CD4-positive, alpha-beta T cell (primary cell): Measurements from ENCODE around the gene SH3RF3. TPM values are rescaled to one million over a fixed set of nuclear protein-coding genes. Genes with fewer than 3 reads are reported as not detected.

Experiments
- ATAC-seq: fragments of 200-7000 bp; cut with Tn5 transposase; one replicate; pipeline ENCODE4 v1.10.0; 2022; ENCODE audit warnings: mild to moderate bottlenecking; ENCODE audit not compliant: poor library complexity
- CTCF ChIA-PET: fragments of 350-600 bp; sonication (Branson Sonifier 250); formaldehyde crosslinking; loops from one replicate; lab custom pipeline; 2021; ENCODE audit warnings: antibody characterized with exemption, inconsistent platforms; lab: Charles Lee
- POLR2A ChIA-PET: fragments of 350-600 bp; sonication (Branson Sonifier 250); formaldehyde crosslinking; loops from one replicate; lab custom pipeline; 2021; ENCODE audit warnings: antibody characterized with exemption, inconsistent platforms; lab: Charles Lee
- DNase-seq, 14 experiments: peaks; one replicate each; pipeline ENCODE4 v3.0.0-alpha.2; 2013 to 2020; ENCODE audit warnings: mixed read lengths in 2 of 14
- H3K27ac ChIP-seq, 2 donors: one replicate each; pipeline versions ENCODE4 v1.5.1 to v1.7.0; 2013; ENCODE audit warnings: low read length in 2 of 2, low read depth in 1 of 2, mild to moderate bottlenecking in 1 of 2
- H3K27me3 ChIP-seq, 2 experiments: 1 replicate in 1 of 2; 2 replicates in 1 of 2; pipeline versions ENCODE4 v1.6.1 to v1.7.0; 2013; ENCODE audit warnings: low read length in 2 of 2, control low read depth in 1 of 2, mild to moderate bottlenecking in 1 of 2, moderate library complexity in 1 of 2; ENCODE audit not compliant: insufficient read depth in 2 of 2, control insufficient read depth in 1 of 2
- H3K36me3 ChIP-seq: one replicate; pipeline ENCODE4 v1.6.1; 2013; ENCODE audit warnings: low read length, control low read depth; ENCODE audit not compliant: insufficient read depth
- H3K4me1 ChIP-seq: one replicate; pipeline ENCODE4 v1.6.1; 2013; ENCODE audit warnings: low read length, control low read depth; ENCODE audit not compliant: insufficient read depth
- H3K4me3 ChIP-seq: one replicate; pipeline ENCODE4 v1.5.1; 2013; ENCODE audit warnings: mild to moderate bottlenecking, low read length, moderate library complexity
- H3K9me3 ChIP-seq, 2 experiments: 1 replicate in 1 of 2; 2 replicates in 1 of 2; pipeline versions ENCODE4 v1.6.1 to v1.7.0; 2013; ENCODE audit warnings: low read length in 2 of 2, mild to moderate bottlenecking in 2 of 2, control low read depth in 1 of 2, moderate library complexity in 1 of 2; ENCODE audit not compliant: control insufficient read depth in 1 of 2, insufficient read depth in 1 of 2
- H3K27ac Mint-ChIP-seq: one replicate; pipeline ENCODE4 v1.8.0; 2020; ENCODE audit warnings: mixed read lengths
- H3K27me3 Mint-ChIP-seq: one replicate; pipeline ENCODE4 v1.8.0; 2021; ENCODE audit warnings: mixed read lengths
- H3K36me3 Mint-ChIP-seq: one replicate; pipeline ENCODE4 v1.8.0; 2021; ENCODE audit warnings: low read depth, mixed read lengths
- H3K4me1 Mint-ChIP-seq: one replicate; pipeline ENCODE4 v1.8.0; 2021; ENCODE audit warnings: low read depth, mixed read lengths
- H3K4me3 Mint-ChIP-seq: one replicate; pipeline ENCODE4 v1.8.0; 2020; ENCODE audit warnings: mild to moderate bottlenecking, mixed read lengths
- H3K9me3 Mint-ChIP-seq: one replicate; pipeline ENCODE4 v1.8.0; 2020; ENCODE audit warnings: mixed read lengths
- intact Hi-C, 2 experiments: fragments of 100-400 bp; cut with DNase I in 1 of 2; cut with micrococcal nuclease in 1 of 2; formaldehyde crosslinking; loops; one replicate each; pipeline versions ENCODE4 v1.15.1 to v1.9.0; 2023 to 2025; cut with DNase I, micrococcal nuclease
- total RNA-seq, 174 experiments: library from RNA in 2 of 174; stranded (reverse) in 2 of 174; gene quantifications; one replicate each; pipeline ENCODE4 v1.2.3 and lab custom pipeline; 2021 to 2026
- TF ChIP-seq, protein P1 (sequence below): fragments of 200-600 bp; IDR thresholded peaks from one replicate; pipeline ENCODE4 v1.8.0; 2022; ENCODE audit warnings: antibody characterized with exemption, mild to moderate bottlenecking

The SH3RF3 gene
- total RNA-seq, 2 experiments from 2014 or later: 5.2 to 5.9 TPM

- no peak overlapping the region for H3K4me3 Mint-ChIP-seq
- no peaks in the 10 kb centered on the region for H3K9me3 ChIP-seq
- no peak for ATAC-seq
- POLR2A ChIA-PET: no interaction called here
- H3K27me3 Mint-ChIP-seq: no peaks in the 10 kb centered on the region
- peaks cover 40% of the 10 kb centered on the region for H3K4me1 Mint-ChIP-seq
- no peak overlapping the region for H3K4me3 ChIP-seq
- DNase-seq: no peak
- H3K27me3 ChIP-seq: no peaks in the 10 kb centered on the region
- no peaks in the 10 kb centered on the region for H3K9me3 Mint-ChIP-seq
- no peak overlapping the region for H3K27ac ChIP-seq
- TF ChIP-seq, protein P1, sequence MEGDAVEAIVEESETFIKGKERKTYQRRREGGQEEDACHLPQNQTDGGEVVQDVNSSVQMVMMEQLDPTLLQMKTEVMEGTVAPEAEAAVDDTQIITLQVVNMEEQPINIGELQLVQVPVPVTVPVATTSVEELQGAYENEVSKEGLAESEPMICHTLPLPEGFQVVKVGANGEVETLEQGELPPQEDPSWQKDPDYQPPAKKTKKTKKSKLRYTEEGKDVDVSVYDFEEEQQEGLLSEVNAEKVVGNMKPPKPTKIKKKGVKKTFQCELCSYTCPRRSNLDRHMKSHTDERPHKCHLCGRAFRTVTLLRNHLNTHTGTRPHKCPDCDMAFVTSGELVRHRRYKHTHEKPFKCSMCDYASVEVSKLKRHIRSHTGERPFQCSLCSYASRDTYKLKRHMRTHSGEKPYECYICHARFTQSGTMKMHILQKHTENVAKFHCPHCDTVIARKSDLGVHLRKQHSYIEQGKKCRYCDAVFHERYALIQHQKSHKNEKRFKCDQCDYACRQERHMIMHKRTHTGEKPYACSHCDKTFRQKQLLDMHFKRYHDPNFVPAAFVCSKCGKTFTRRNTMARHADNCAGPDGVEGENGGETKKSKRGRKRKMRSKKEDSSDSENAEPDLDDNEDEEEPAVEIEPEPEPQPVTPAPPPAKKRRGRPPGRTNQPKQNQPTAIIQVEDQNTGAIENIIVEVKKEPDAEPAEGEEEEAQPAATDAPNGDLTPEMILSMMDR: no peak
- intact Hi-C loops: no loop called here
- CTCF ChIA-PET: interaction anchor here (0.6 kb wide), 1 partner anchor 309 kb away, joined by 3 read pairs; no protein-coding TSS in a partner anchor
- peaks cover 3% of the 10 kb centered on the region for H3K4me1 ChIP-seq
- no peaks in the 10 kb centered on the region for H3K36me3 ChIP-seq
- no peaks in the 10 kb centered on the region for H3K36me3 Mint-ChIP-seq
- H3K27ac Mint-ChIP-seq: no peak overlapping the region
These were observed 25.2 kb downstream of the SH3RF3 start for GRCh38 chr2:109154226-109154625.

GRCh38 chr2:109155553-109156451 lies 26.8 kb downstream of the SH3RF3 start:
- Mint-ChIP-seq H3K9me3 (no peaks in the 10 kb centered on the region), H3K27ac (no peak overlapping the region), H3K36me3 (no peaks in the 10 kb centered on the region), H3K4me3 (no peak overlapping the region), H3K4me1 (peaks cover 27% of the 10 kb centered on the region), H3K27me3 (no peaks in the 10 kb centered on the region)
- ChIA-PET POLR2A (interaction anchor here (1.0 kb wide), 1 partner anchor 124 kb away, joined by 3 read pairs; no protein-coding TSS in a partner anchor), CTCF (no interaction called here)
- H3K4me1 ChIP-seq: no peaks in the 10 kb centered on the region
- intact Hi-C loops: no loop called here
- H3K4me3 ChIP-seq: no peak overlapping the region
- no peak overlapping the region for H3K27ac ChIP-seq
- ATAC-seq (no peak), DNase-seq (no peak)
- TF ChIP-seq, protein P1: no peak
- H3K9me3 ChIP-seq: no peaks in the 10 kb centered on the region
- H3K27me3 ChIP-seq: no peaks in the 10 kb centered on the region
- no peaks in the 10 kb centered on the region for H3K36me3 ChIP-seq

DNA sequence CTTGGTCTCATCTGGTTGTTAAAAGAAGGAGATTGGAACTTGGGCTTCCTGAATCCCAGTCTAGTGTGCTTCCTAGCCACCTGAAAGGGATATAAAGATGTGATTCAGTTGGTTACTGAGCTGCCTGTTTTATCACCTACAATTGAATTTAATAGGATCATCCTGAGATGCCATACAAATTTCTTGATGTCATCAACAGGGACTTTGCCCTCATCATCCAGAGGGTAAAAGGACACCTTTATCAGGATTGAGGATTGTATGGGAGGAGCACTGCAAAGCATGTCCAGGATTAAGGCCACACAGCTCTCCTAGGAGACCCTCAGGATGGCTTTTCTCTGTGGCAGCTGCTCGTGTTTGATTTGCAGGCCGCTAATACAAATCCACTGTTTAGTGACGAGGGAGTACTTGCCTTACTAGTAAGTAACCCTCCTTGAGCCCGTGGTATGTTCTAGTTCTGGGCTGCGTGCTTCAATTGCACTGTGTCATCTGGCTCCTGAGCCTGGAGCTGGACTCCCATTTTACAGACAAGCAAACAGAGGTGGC lies 28.6 kb downstream of the SH3RF3 start:
- POLR2A ChIA-PET: no interaction called here
- H3K4me3 Mint-ChIP-seq: no peak overlapping the region

More for the DNA sequence above, 28.6 kb downstream of the SH3RF3 start:
- Mint-ChIP-seq H3K4me1 (peaks cover 32% of the 10 kb centered on the region), H3K36me3 (no peaks in the 10 kb centered on the region), H3K27ac (no peak overlapping the region), H3K27me3 (no peaks in the 10 kb centered on the region), H3K9me3 (no peaks in the 10 kb centered on the region)
- H3K27me3 ChIP-seq: no peaks in the 10 kb centered on the region
- H3K9me3 ChIP-seq: no peaks in the 10 kb centered on the region
- intact Hi-C loops: no loop called here
- no peaks in the 10 kb centered on the region for H3K36me3 ChIP-seq
- TF ChIP-seq, protein P1: no peak
- no peak overlapping the region for H3K27ac ChIP-seq
- no peak overlapping the region for H3K4me3 ChIP-seq
- H3K4me1 ChIP-seq: no peaks in the 10 kb centered on the region
- CTCF ChIA-PET: no interaction called here
- DNase-seq (no peak), ATAC-seq (no peak)
